Brain microvascular endothelial cell (primary cell): ENCODE measurements around the gene SUN2.
A peak's percentile ranks its signal among the peaks of the same experiment; 100 is the strongest.

ENCODE experiments used
- DNase-seq: peaks from one replicate; pipeline ENCODE4 v3.0.0-alpha.2; 2020
- H3K27ac ChIP-seq: fragments of 250-450 bp; sonication (Bioruptor Pico); 2 replicates; pipeline ENCODE4 v1.5.1; 2020; ENCODE audit warnings: mild to moderate bottlenecking, moderate library complexity
- H3K27me3 ChIP-seq: fragments of 250-450 bp; sonication (Bioruptor Pico); replicated peaks from 2 replicates; pipeline ENCODE4 v1.5.1; 2020; ENCODE audit warnings: mild to moderate bottlenecking
- H3K36me3 ChIP-seq: fragments of 250-450 bp; sonication (Bioruptor Pico); replicated peaks from 2 replicates; pipeline ENCODE4 v1.5.1; 2020; ENCODE audit warnings: mild to moderate bottlenecking
- H3K4me3 ChIP-seq: 2 replicates; pipeline ENCODE4 v1.5.1; 2011; ENCODE audit warnings: low read depth, mild to moderate bottlenecking, control low read depth, low read length, moderate library complexity
- CTCF ChIP-seq: IDR thresholded peaks from 2 replicates; pipeline ENCODE4 v1.5.1; 2011; ENCODE audit warnings: low read depth, mild to moderate bottlenecking, moderate library complexity, low read length, control low read depth, inconsistent platforms; ENCODE audit errors: missing control alignments
- in situ Hi-C: cut with HindIII; loops from 2 replicates; pipeline ENCODE4 v1.10.0; 2017; ENCODE audit warnings: low sequenced_read_pairs, low pct_ligation_motif_present

SUN2 gene

GRCh38 chr22:38783095-38783615 is 27.4 kb upstream of the SUN2 start:
- Histone ChIP-seq H3K27ac (no peak overlapping the region), H3K27me3 (no peaks in the 10 kb centered on the region), H3K36me3 (no peaks in the 10 kb centered on the region), H3K4me3 (no peak overlapping the region)
- no peak for DNase-seq
- in situ Hi-C loops = no loop called here
- TF ChIP-seq CTCF = no peak

- Histone ChIP-seq H3K27ac (no peak overlapping the region), H3K36me3 (no peaks in the 10 kb centered on the region), H3K27me3 (no peaks in the 10 kb centered on the region), H3K4me3 (no peak overlapping the region)
- peak; percentile 43 for DNase-seq
- no peak for TF ChIP-seq CTCF
- in situ Hi-C loops = no loop called here
These were observed 26.8 kb upstream of the SUN2 start for GRCh38 chr22:38782402-38783094.

- Histone ChIP-seq H3K4me3 (no peak overlapping the region), H3K27me3 (no peaks in the 10 kb centered on the region), H3K27ac (no peak overlapping the region), H3K36me3 (no peaks in the 10 kb centered on the region)
- DNase-seq = no peak
- in situ Hi-C loops = no loop called here
- no peak for TF ChIP-seq CTCF
These were observed 25.2 kb upstream of the SUN2 start for GRCh38 chr22:38781033-38781432.

- in situ Hi-C loops = no loop called here
- DNase-seq = no peak
- TF ChIP-seq CTCF = no peak
These were observed 21.4 kb upstream of the SUN2 start for GRCh38 chr22:38777087-38777671.

GRCh38 chr22:38776086-38776485 is 20.3 kb upstream of the SUN2 start:
- Histone ChIP-seq H3K4me3 (no peak overlapping the region), H3K36me3 (no peaks in the 10 kb centered on the region), H3K27me3 (no peaks in the 10 kb centered on the region), H3K27ac (no peak overlapping the region)
- no peak for DNase-seq
- in situ Hi-C loops = no loop called here
- no peak for TF ChIP-seq CTCF

More at GRCh38 chr22:38777087-38777671, 21.4 kb upstream of the SUN2 start:
- H3K27ac ChIP-seq = no peak overlapping the region
- no peak overlapping the region for H3K4me3 ChIP-seq
- H3K27me3 ChIP-seq = no peaks in the 10 kb centered on the region
- H3K36me3 ChIP-seq = no peaks in the 10 kb centered on the region
